ENCODE data around the gene NHEJ1. TPM values are rescaled to one million over a fixed set of nuclear protein-coding genes. Genes with fewer than 3 reads are reported as not detected.

The NHEJ1 gene
- total RNA-seq, 1 experiment from 2014 or later: 16.4 TPM

DNA sequence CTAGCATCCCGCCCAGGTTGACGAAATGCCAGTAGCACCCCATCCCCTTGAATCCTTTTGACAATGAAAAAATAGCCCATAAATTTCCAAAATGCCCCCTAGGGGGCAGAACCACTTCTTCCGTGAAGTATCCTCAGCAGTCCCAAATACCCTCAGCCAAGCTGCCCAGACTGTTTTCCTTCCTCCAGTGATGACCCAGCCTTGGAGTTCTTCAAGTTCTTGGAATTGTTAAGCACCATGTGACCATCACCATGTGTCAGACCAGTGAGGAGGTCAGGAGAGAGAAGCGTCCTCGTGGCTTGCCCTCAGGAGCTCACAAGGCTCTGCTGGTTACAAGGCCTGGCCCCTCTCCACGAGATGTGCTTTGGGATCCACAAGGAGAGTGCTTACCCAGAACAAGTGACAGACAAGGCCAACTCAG, 10.6 kb upstream of the NHEJ1 start:
- Histone ChIP-seq H3K9me3 (ENCODE audit: control insufficient read depth in 1 of 2, insufficient read depth in 1 of 2, low read depth in 1 of 2, low read length in 2 of 2) (no peaks in the 10 kb centered on the region), H3K9me2 (ENCODE audit: insufficient read depth) (no peaks in the 10 kb centered on the region), H4K20me1 (ENCODE audit: insufficient read depth) (no peaks in the 10 kb centered on the region), H3K4me2 (ENCODE audit: low read length) (no peak overlapping the region), H3K9ac (ENCODE audit: low read length) (no peak overlapping the region), H3K4me1 (ENCODE audit: control insufficient read depth in 1 of 2, insufficient read depth in 2 of 2, low read length in 2 of 2) (peaks cover 5 to 8% of the 10 kb centered on the region in 2 experiments), H3K4me3 (replicated peaks in 1 of 2; ENCODE audit: low read depth in 1 of 2, low read length in 2 of 2) (no peak overlapping the region), H2AFZ (ENCODE audit: low read depth, low read length, poor library complexity, severe bottlenecking) (no peak overlapping the region), H3K27me3 (ENCODE audit: insufficient read depth, low read length) (no peaks in the 10 kb centered on the region), H3K36me3 (ENCODE audit: control insufficient read depth in 1 of 2, insufficient read depth in 2 of 2, low read length in 2 of 2) (peaks cover 0 to 7% of the 10 kb centered on the region in 2 experiments; a peak in 2 of 4 replicates), H3K27ac (ENCODE audit: low read depth, low read length) (no peak overlapping the region), H3K79me2 (ENCODE audit: insufficient read depth, low read length) (peaks cover 7% of the 10 kb centered on the region; the same call in 1 of the 2 replicates)
- no TSS peak for BruUV-seq (replicated peaks)
- CTCF ChIA-PET: interaction anchor here (0.8 to 1.7 kb wide), 7 partner anchors 40 to 180 kb away, joined by 3 to 10 read pairs (median 4); partner anchors contain the start of gene ABCB6
- TF ChIP-seq EZH2phosphoT487 (IDR thresholded peaks at IDR 0.05; ENCODE audit: borderline replicate concordance) (no peak), FOSL1 (IDR thresholded peaks at IDR 0.05; ENCODE audit: low read depth) (no peak), EGR1 (IDR thresholded peaks at IDR 0.05; ENCODE audit: low read depth) (no peak), SIN3A (IDR thresholded peaks at IDR 0.05; ENCODE audit: low read depth) (no peak), RAD21 (IDR thresholded peaks at IDR 0.05; ENCODE audit: low read depth) (no peak), SRF (IDR thresholded peaks at IDR 0.05; ENCODE audit: low read depth) (no peak), ZNF274 (IDR thresholded peaks at IDR 0.05; ENCODE audit: low read depth, low read length) (no peak)
- TF ChIP-seq, protein P1, sequence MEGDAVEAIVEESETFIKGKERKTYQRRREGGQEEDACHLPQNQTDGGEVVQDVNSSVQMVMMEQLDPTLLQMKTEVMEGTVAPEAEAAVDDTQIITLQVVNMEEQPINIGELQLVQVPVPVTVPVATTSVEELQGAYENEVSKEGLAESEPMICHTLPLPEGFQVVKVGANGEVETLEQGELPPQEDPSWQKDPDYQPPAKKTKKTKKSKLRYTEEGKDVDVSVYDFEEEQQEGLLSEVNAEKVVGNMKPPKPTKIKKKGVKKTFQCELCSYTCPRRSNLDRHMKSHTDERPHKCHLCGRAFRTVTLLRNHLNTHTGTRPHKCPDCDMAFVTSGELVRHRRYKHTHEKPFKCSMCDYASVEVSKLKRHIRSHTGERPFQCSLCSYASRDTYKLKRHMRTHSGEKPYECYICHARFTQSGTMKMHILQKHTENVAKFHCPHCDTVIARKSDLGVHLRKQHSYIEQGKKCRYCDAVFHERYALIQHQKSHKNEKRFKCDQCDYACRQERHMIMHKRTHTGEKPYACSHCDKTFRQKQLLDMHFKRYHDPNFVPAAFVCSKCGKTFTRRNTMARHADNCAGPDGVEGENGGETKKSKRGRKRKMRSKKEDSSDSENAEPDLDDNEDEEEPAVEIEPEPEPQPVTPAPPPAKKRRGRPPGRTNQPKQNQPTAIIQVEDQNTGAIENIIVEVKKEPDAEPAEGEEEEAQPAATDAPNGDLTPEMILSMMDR (IDR thresholded peaks at IDR 0.05 in 2 of 3, conservative IDR thresholded peaks at IDR 0.05 in 1 of 3; ENCODE audit: borderline replicate concordance in 1 of 3, insufficient read depth in 1 of 3, low read depth in 2 of 3, low read length in 2 of 3): peak in 2 of 3 experiments; percentile 73 to 80; a peak in 4 of 6 replicates
- DNase-seq (ENCODE audit: low read depth, low spot score) (peak; percentile 18), ATAC-seq (peak; percentile 81)
- RAD21 ChIA-PET (ENCODE audit: low non-redundant PET in 1 of 2, low total read pairs in 2 of 2, uncharacterized antibody in 2 of 2, unreplicated experiment in 2 of 2): no interaction called here
- intact Hi-C loops (cut with micrococcal nuclease): loop anchor here (2.0 to 10.0 kb wide), 3 partner anchors 40 to 364 kb away; no protein-coding TSS in a partner anchor
- POLR2A ChIA-PET: no interaction called here

Measured in HCT116 (cell line).